Astrocyte (in vitro differentiated cells and primary cell): Measurements from ENCODE around the gene COL18A1. TPM values are rescaled to one million over a fixed set of nuclear protein-coding genes. Genes with fewer than 3 reads are reported as not detected.

ENCODE experiments used
- DNase-seq: peaks from one replicate; pipeline ENCODE4 v3.0.0-alpha.2; 2010; ENCODE audit warnings: low read depth
- FAIRE-seq: peaks from 2 replicates; lab custom pipeline; 2011; peaks lifted over from hg19 to GRCh38; lab: Jason Lieb, UNC
- H2AFZ ChIP-seq: 2 replicates; pipeline ENCODE4 v1.6.0; 2012; ENCODE audit warnings: low read depth, low read length, inconsistent platforms
- H3K27ac ChIP-seq: 2 replicates; pipeline ENCODE4 v1.5.1; 2011; ENCODE audit warnings: low read depth, low read length, inconsistent platforms
- H3K27me3 ChIP-seq: 2 replicates; pipeline ENCODE4 v1.6.0; 2011; ENCODE audit warnings: low read length, inconsistent platforms; ENCODE audit not compliant: insufficient read depth
- H3K36me3 ChIP-seq: 2 replicates; pipeline ENCODE4 v1.5.1; 2011; ENCODE audit warnings: low read length, inconsistent platforms; ENCODE audit not compliant: insufficient read depth
- H3K4me1 ChIP-seq: 2 replicates; pipeline ENCODE4 v1.5.1; 2011; ENCODE audit warnings: low read length, inconsistent platforms; ENCODE audit not compliant: insufficient read depth
- H3K4me2 ChIP-seq: 2 replicates; pipeline ENCODE4 v1.6.0; 2012; ENCODE audit warnings: low read length, inconsistent platforms
- H3K4me3 ChIP-seq: 2 replicates; pipeline ENCODE4 v1.5.1; 2011; ENCODE audit warnings: low read depth, mild to moderate bottlenecking, low read length, inconsistent platforms; ENCODE audit not compliant: insufficient read depth
- H3K79me2 ChIP-seq: 2 replicates; pipeline ENCODE4 v1.6.0; 2012; ENCODE audit warnings: mild to moderate bottlenecking, low read length, inconsistent platforms; ENCODE audit not compliant: insufficient read depth
- H3K9ac ChIP-seq: 2 replicates; pipeline ENCODE4 v1.6.0; 2012; ENCODE audit warnings: mild to moderate bottlenecking, low read length, inconsistent platforms
- H3K9me3 ChIP-seq: 2 replicates; pipeline ENCODE4 v1.5.1; 2012; ENCODE audit warnings: low read depth, mild to moderate bottlenecking, low read length, inconsistent platforms; ENCODE audit not compliant: insufficient read depth
- H4K20me1 ChIP-seq: 2 replicates; pipeline ENCODE4 v1.6.0; 2012; ENCODE audit warnings: low read length, inconsistent platforms; ENCODE audit not compliant: insufficient read depth
- H3K27ac Mint-ChIP-seq: one replicate; pipeline ENCODE4 v1.8.0; 2021; ENCODE audit warnings: mild to moderate bottlenecking, mixed read lengths; ENCODE audit not compliant: unreplicated experiment
- H3K27me3 Mint-ChIP-seq: one replicate; pipeline ENCODE4 v1.8.0; 2021; ENCODE audit warnings: low read depth, mixed read lengths; ENCODE audit not compliant: unreplicated experiment
- H3K36me3 Mint-ChIP-seq: one replicate; pipeline ENCODE4 v1.8.0; 2021; ENCODE audit warnings: low read depth, mixed read lengths; ENCODE audit not compliant: unreplicated experiment
- H3K4me1 Mint-ChIP-seq: one replicate; pipeline ENCODE4 v1.8.0; 2021; ENCODE audit warnings: low read depth, mixed read lengths; ENCODE audit not compliant: unreplicated experiment
- H3K4me3 Mint-ChIP-seq: one replicate; pipeline ENCODE4 v1.8.0; 2021; ENCODE audit warnings: mild to moderate bottlenecking, moderate library complexity, mixed read lengths; ENCODE audit not compliant: unreplicated experiment
- H3K9me3 Mint-ChIP-seq: one replicate; pipeline ENCODE4 v1.8.0; 2021; ENCODE audit warnings: mild to moderate bottlenecking, mixed read lengths; ENCODE audit not compliant: unreplicated experiment
- EZH2 ChIP-seq: IDR thresholded peaks from 2 replicates; pipeline ENCODE4 v1.6.1; 2012; ENCODE audit warnings: mild to moderate bottlenecking, low read length, inconsistent platforms; ENCODE audit not compliant: insufficient read depth
- total RNA-seq: library from RNA; stranded (reverse); gene quantifications from 2 replicates; pipeline ENCODE4 v1.2.1, GENCODE V29; 2021
- TF ChIP-seq, protein P1 (sequence below): IDR thresholded peaks from 2 replicates; pipeline ENCODE4 v1.5.1; 2011; ENCODE audit warnings: low read depth, mild to moderate bottlenecking, inconsistent platforms, low read length, moderate library complexity; ENCODE audit not compliant: insufficient read depth

Gene COL18A1
- total RNA-seq, 1 donor from 2014 or later = 616 TPM

DNA sequence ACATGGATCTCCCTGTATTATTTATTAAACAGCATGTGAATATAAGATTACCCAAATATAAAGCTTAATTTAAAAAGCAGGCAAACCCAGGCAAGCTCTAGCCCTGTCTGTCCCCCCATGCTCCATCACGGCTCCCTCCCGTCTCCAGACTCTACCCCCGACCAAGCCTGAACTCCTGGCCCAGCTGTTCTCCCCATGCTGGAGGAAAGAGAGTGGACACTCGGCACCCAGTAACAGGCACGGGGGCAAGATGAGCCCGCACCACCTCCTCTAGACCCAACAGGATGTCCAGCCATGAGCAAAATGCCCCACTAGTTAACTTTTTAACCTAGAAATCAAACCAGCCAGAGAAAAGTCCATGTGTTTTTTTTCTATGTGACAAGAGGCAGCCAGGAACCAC lies 118.0 kb downstream of the COL18A1 start:
- H3K27ac ChIP-seq = no peak overlapping the region
- H3K4me3 ChIP-seq = no peak overlapping the region
- no peaks in the 10 kb centered on the region for H3K4me1 ChIP-seq
- H3K4me2 ChIP-seq = no peak overlapping the region
- no peak overlapping the region for H3K27ac Mint-ChIP-seq
- TF ChIP-seq, protein P1, sequence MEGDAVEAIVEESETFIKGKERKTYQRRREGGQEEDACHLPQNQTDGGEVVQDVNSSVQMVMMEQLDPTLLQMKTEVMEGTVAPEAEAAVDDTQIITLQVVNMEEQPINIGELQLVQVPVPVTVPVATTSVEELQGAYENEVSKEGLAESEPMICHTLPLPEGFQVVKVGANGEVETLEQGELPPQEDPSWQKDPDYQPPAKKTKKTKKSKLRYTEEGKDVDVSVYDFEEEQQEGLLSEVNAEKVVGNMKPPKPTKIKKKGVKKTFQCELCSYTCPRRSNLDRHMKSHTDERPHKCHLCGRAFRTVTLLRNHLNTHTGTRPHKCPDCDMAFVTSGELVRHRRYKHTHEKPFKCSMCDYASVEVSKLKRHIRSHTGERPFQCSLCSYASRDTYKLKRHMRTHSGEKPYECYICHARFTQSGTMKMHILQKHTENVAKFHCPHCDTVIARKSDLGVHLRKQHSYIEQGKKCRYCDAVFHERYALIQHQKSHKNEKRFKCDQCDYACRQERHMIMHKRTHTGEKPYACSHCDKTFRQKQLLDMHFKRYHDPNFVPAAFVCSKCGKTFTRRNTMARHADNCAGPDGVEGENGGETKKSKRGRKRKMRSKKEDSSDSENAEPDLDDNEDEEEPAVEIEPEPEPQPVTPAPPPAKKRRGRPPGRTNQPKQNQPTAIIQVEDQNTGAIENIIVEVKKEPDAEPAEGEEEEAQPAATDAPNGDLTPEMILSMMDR = no peak
- TF ChIP-seq EZH2 = no peak
- H3K79me2 ChIP-seq = no peaks in the 10 kb centered on the region
- no peak overlapping the region for H3K9ac ChIP-seq
- FAIRE-seq = no peak
- no peaks in the 10 kb centered on the region for H3K27me3 ChIP-seq
- peaks cover under 1% of the 10 kb centered on the region for H3K4me1 Mint-ChIP-seq
- H3K27me3 Mint-ChIP-seq = no peaks in the 10 kb centered on the region
- H4K20me1 ChIP-seq = no peaks in the 10 kb centered on the region
- no peak overlapping the region for H2AFZ ChIP-seq
- H3K36me3 Mint-ChIP-seq = peaks cover 20% of the 10 kb centered on the region
- H3K4me3 Mint-ChIP-seq = no peak overlapping the region
- peaks cover 6% of the 10 kb centered on the region for H3K9me3 ChIP-seq
- peaks cover 3% of the 10 kb centered on the region for H3K36me3 ChIP-seq
- DNase-seq = no peak
- peaks cover 8% of the 10 kb centered on the region for H3K9me3 Mint-ChIP-seq

DNA sequence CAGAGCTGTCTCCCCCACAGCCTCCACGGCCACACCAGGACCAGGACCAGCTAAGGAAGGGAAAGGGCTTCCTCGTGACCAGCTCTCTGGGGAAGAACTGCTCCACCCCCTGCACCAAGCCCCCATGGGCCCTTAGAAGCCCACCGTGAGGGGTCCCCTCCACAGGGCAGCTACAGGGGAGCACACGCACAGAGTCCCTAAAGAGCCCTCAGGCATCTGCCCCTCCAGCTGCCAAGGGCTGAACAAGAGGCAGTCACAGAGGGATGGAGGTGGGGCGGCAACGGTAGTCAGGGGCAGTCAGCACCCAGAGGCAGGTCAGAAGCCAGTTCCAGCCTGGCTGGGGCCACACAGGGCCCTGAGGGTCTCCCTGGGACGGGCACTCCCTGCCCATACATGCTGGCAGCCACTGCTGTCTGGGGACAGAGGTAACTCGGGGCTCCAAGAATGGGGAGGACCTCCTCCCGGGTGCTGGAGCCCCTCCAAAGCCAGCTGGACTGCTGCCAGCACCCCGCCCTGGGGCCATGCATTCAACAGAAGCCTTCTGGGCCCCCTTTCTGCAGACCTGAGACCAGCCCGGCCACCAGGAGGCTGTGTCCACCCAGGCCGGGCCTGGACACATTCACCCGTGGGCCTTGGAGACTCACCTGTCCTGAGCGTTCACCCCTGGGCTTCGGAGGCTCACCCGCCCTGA lies 118.6 kb downstream of the COL18A1 start:
- H3K9me3 Mint-ChIP-seq = peaks cover 7% of the 10 kb centered on the region
- H4K20me1 ChIP-seq = no peaks in the 10 kb centered on the region
- FAIRE-seq = no peak
- H3K36me3 ChIP-seq = peaks cover 3% of the 10 kb centered on the region
- no peak for DNase-seq
- no peak for TF ChIP-seq EZH2
- TF ChIP-seq, protein P1 = no peak
- no peak overlapping the region for H2AFZ ChIP-seq
- peaks cover 6% of the 10 kb centered on the region for H3K9me3 ChIP-seq
- H3K27ac Mint-ChIP-seq = no peak overlapping the region
- H3K36me3 Mint-ChIP-seq = peaks cover 14% of the 10 kb centered on the region
- no peak overlapping the region for H3K9ac ChIP-seq
- H3K4me2 ChIP-seq = no peak overlapping the region
- no peaks in the 10 kb centered on the region for H3K4me1 Mint-ChIP-seq
- H3K27me3 ChIP-seq = no peaks in the 10 kb centered on the region
- H3K27ac ChIP-seq = no peak overlapping the region
- no peak overlapping the region for H3K4me3 Mint-ChIP-seq
- no peak overlapping the region for H3K4me3 ChIP-seq
- no peaks in the 10 kb centered on the region for H3K4me1 ChIP-seq
- no peaks in the 10 kb centered on the region for H3K79me2 ChIP-seq
- H3K27me3 Mint-ChIP-seq = no peaks in the 10 kb centered on the region

DNA sequence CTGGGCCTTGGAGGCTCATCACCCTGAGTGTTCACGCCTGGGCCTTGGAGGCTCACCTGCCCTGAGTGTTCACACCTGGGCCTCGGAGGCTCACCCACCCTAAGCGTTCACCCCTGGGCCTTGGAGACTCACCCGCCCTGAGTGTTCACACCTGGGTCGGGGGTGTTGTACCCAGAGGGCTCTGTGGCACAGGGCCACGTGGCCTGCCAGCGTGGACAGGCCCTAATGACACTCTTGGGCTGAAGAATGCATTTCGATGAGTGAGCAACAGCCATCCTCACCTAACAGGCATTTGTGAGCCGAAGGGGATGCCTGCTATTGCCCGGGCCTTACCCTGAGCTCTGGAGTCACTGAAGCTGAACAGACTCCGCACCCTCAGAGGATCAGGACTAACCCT lies 119.8 kb downstream of the COL18A1 start:
- H3K4me3 ChIP-seq = no peak overlapping the region
- H4K20me1 ChIP-seq = peaks cover 6% of the 10 kb centered on the region
- Mint-ChIP-seq H3K4me1 (no peaks in the 10 kb centered on the region), H3K27me3 (no peaks in the 10 kb centered on the region), H3K9me3 (no peaks in the 10 kb centered on the region), H3K4me3 (no peak overlapping the region), H3K27ac (no peak overlapping the region), H3K36me3 (peaks cover 9% of the 10 kb centered on the region)
- H3K9me3 ChIP-seq = peaks cover 3% of the 10 kb centered on the region
- FAIRE-seq = no peak
- TF ChIP-seq, protein P1 = no peak
- no peak for TF ChIP-seq EZH2
- no peak overlapping the region for H3K27ac ChIP-seq
- H2AFZ ChIP-seq = no peak overlapping the region
- DNase-seq = no peak
- no peaks in the 10 kb centered on the region for H3K27me3 ChIP-seq
- H3K36me3 ChIP-seq = peaks cover 7% of the 10 kb centered on the region
- no peaks in the 10 kb centered on the region for H3K4me1 ChIP-seq
- H3K9ac ChIP-seq = no peak overlapping the region
- no peaks in the 10 kb centered on the region for H3K79me2 ChIP-seq
- H3K4me2 ChIP-seq = no peak overlapping the region
